ENCODE measurements around the gene SLC37A1. TPM values are rescaled to one million over a fixed set of nuclear protein-coding genes. Genes with fewer than 3 reads are reported as not detected.
"Not testable (repeated sequence)": the region's sequence is repeated elsewhere in the genome, so short reads cannot be mapped to it uniquely, and the experiment has no call there.

Gene SLC37A1
- total RNA-seq, result 8.3 and 13.3 TPM in 2 replicates

- peak in 1 of 2 donors; percentile 35 for DNase-seq (ENCODE audit: low read depth in 2 of 2)
These were observed at the start of gene SLC37A1 for GRCh38 chr21:42513151-42513984. Gene SLC37A1, plus strand, starts transcription at chr21:42513852. Its CDS starts 4,603 bp downstream, at chr21:42518455.

- DNase-seq (ENCODE audit: low read depth in 2 of 2), result peak; percentile 83
These were observed 49.7 kb upstream of the SLC37A1 start for GRCh38 chr21:42463861-42464515.

GRCh38 chr21:42465008-42465802, 48.4 kb upstream of the SLC37A1 start:
- DNase-seq (ENCODE audit: low read depth in 2 of 2), result peak in 1 of 2 donors; percentile 64

GRCh38 chr21:42465803-42466127, 47.9 kb upstream of the SLC37A1 start:
- no peak for DNase-seq (ENCODE audit: low read depth in 2 of 2)

GRCh38 chr21:42466700-42467099, 47.0 kb upstream of the SLC37A1 start:
- DNase-seq (ENCODE audit: low read depth in 2 of 2), result no peak

- DNase-seq (ENCODE audit: low read depth in 2 of 2), result no peak
These were observed 46.3 kb upstream of the SLC37A1 start for GRCh38 chr21:42467140-42467983.

- DNase-seq (ENCODE audit: low read depth in 2 of 2), result no peak
These were observed 45.0 kb upstream of the SLC37A1 start for GRCh38 chr21:42468491-42469131.

GRCh38 chr21:42469272-42469671, 44.4 kb upstream of the SLC37A1 start:
- DNase-seq (ENCODE audit: low read depth in 2 of 2), result no peak

GRCh38 chr21:42469726-42470125, 43.9 kb upstream of the SLC37A1 start:
- not testable (repeated sequence) for DNase-seq (ENCODE audit: low read depth in 2 of 2)

- no peak for DNase-seq (ENCODE audit: low read depth in 2 of 2)
These were observed 42.4 kb upstream of the SLC37A1 start for GRCh38 chr21:42471206-42471605.

GRCh38 chr21:42471716-42472330, 41.8 kb upstream of the SLC37A1 start:
- no peak for DNase-seq (ENCODE audit: low read depth in 2 of 2)

- no peak for DNase-seq (ENCODE audit: low read depth in 2 of 2)
These were observed 41.1 kb upstream of the SLC37A1 start for GRCh38 chr21:42472521-42472920.

GRCh38 chr21:42473498-42474042, 40.1 kb upstream of the SLC37A1 start:
- DNase-seq (ENCODE audit: low read depth in 2 of 2), result no peak

- DNase-seq (ENCODE audit: low read depth in 2 of 2), result peak; percentile 22 to 42
These were observed 39.4 kb upstream of the SLC37A1 start for GRCh38 chr21:42474043-42474831.

- no peak for DNase-seq (ENCODE audit: low read depth in 2 of 2)
These were observed 38.6 kb upstream of the SLC37A1 start for GRCh38 chr21:42475036-42475435.

GRCh38 chr21:42475526-42476387, 37.9 kb upstream of the SLC37A1 start:
- DNase-seq (ENCODE audit: low read depth in 2 of 2), result no peak

GRCh38 chr21:42476388-42477331, 37.0 kb upstream of the SLC37A1 start:
- DNase-seq (ENCODE audit: low read depth in 2 of 2), result no peak
